HepG2 (cell line): ENCODE data around the gene C1QBP. TPM values are rescaled to one million over a fixed set of nuclear protein-coding genes. Genes with fewer than 3 reads are reported as not detected.

Source experiments
- CBX2 ChIP-seq, 2 experiments: fragments of 200-600 bp in 1 of 2; sonication (generic); formaldehyde crosslinking in 1 of 2; IDR thresholded peaks; 2 replicates each; pipeline versions ENCODE4 v1.7.0 to v1.8.1; 2018 to 2022; ENCODE audit warnings: low read depth in 2 of 2, low read length in 1 of 2, mild to moderate bottlenecking in 1 of 2, missing genetic modification reagents in 1 of 2
- EED ChIP-seq: sonication (generic); formaldehyde crosslinking; IDR thresholded peaks from 2 replicates; pipeline ENCODE4 v1.5.0; 2020; ENCODE audit warnings: mild to moderate bottlenecking, missing genetic modification reagents
- HINFP ChIP-seq: sonication (generic); formaldehyde crosslinking; IDR thresholded peaks from 2 replicates; pipeline ENCODE4 v1.4.0; 2020; ENCODE audit warnings: low read depth, mild to moderate bottlenecking, missing genetic modification reagents
- HOXD1 ChIP-seq: sonication (generic); formaldehyde crosslinking; IDR thresholded peaks from 2 replicates; pipeline ENCODE4 v1.5.0; 2020; ENCODE audit warnings: missing genetic modification reagents
- KLF9 ChIP-seq: IDR thresholded peaks from 2 replicates; pipeline ENCODE4 v1.6.1; 2016; ENCODE audit warnings: low read depth
- MEIS1 ChIP-seq: sonication (generic); formaldehyde crosslinking; IDR thresholded peaks from 2 replicates; pipeline ENCODE4 v1.9.0; 2021; ENCODE audit warnings: mild to moderate bottlenecking, missing genetic modification reagents, moderate library complexity, borderline replicate concordance
- MTA3 ChIP-seq: sonication (generic); formaldehyde crosslinking; IDR thresholded peaks from 2 replicates; pipeline ENCODE4 v1.4.0; 2020; ENCODE audit warnings: missing genetic modification reagents
- NR2C2 ChIP-seq: sonication (generic); formaldehyde crosslinking; IDR thresholded peaks from 2 replicates; pipeline ENCODE4 v1.4.0; 2020; ENCODE audit warnings: missing genetic modification reagents, mild to moderate bottlenecking, moderate library complexity, borderline replicate concordance
- NR3C1 ChIP-seq: sonication (generic); formaldehyde crosslinking; IDR thresholded peaks from 2 replicates; pipeline ENCODE4 v1.4.0; 2020; ENCODE audit warnings: missing genetic modification reagents
- POGZ ChIP-seq: sonication (generic); formaldehyde crosslinking; IDR thresholded peaks from 2 replicates; pipeline ENCODE4 v1.4.0; 2020; ENCODE audit warnings: mild to moderate bottlenecking, missing genetic modification reagents
- PPARG ChIP-seq: conservative IDR thresholded peaks from 2 replicates; pipeline ENCODE4 v1.6.1; 2016; ENCODE audit warnings: missing biosample characterization, missing genetic modification reagents
- PTBP1 ChIP-seq: fragments of 200-400 bp; formaldehyde crosslinking; IDR thresholded peaks from 2 replicates; pipeline ENCODE4 v1.6.1; 2018; ENCODE audit warnings: low read length, low read depth; ENCODE audit not compliant: poor library complexity, severe bottlenecking
- RFXANK ChIP-seq: IDR thresholded peaks from 2 replicates; pipeline ENCODE4 v1.6.1; 2016
- ZFP36 ChIP-seq: fragments of 150-350 bp; IDR thresholded peaks from 2 replicates; pipeline ENCODE4 v1.6.1; 2018; ENCODE audit warnings: borderline replicate concordance, low read length, low read depth; ENCODE audit not compliant: partially characterized antibody
- ZFP41 ChIP-seq: sonication (generic); formaldehyde crosslinking; IDR thresholded peaks from 2 replicates; pipeline ENCODE4 v1.4.0; 2020; ENCODE audit warnings: mild to moderate bottlenecking, missing genetic modification reagents, borderline replicate concordance
- ZNF20 ChIP-seq: sonication (generic); formaldehyde crosslinking; IDR thresholded peaks from 2 replicates; pipeline ENCODE4 v1.4.0; 2020; ENCODE audit warnings: mild to moderate bottlenecking, moderate library complexity, missing genetic modification reagents
- ZNF280D ChIP-seq: sonication (generic); formaldehyde crosslinking; IDR thresholded peaks from 2 replicates; pipeline ENCODE4 v1.5.1; 2020; ENCODE audit warnings: mild to moderate bottlenecking, missing genetic modification reagents
- ZNF691 ChIP-seq: sonication (generic); formaldehyde crosslinking; IDR thresholded peaks from 2 replicates; pipeline ENCODE4 v1.4.0; 2020; ENCODE audit warnings: missing genetic modification reagents, low read depth, mild to moderate bottlenecking, borderline replicate concordance
- ZNF850 ChIP-seq: sonication (generic); formaldehyde crosslinking; conservative IDR thresholded peaks from 2 replicates; pipeline ENCODE4 v1.9.0; 2021; ENCODE audit warnings: mild to moderate bottlenecking, missing genetic modification reagents
- ZSCAN29 ChIP-seq: sonication (generic); formaldehyde crosslinking; conservative IDR thresholded peaks from 2 replicates; pipeline ENCODE4 v1.4.0; 2020; ENCODE audit warnings: mild to moderate bottlenecking, missing genetic modification reagents
- polyA plus RNA-seq, 8 experiments: library from polyadenylated mRNA; depleted of rRNA in 3 of 8; stranded (reverse) in 7 of 8; unstranded in 1 of 8; fragments of >200 nt; fragmentation: Illumina TruSeq in 4 of 8; extraction: Trizol in 4 of 8; gene quantifications; 2 replicates each; pipeline versions ENCODE4 v1.2.1 to v1.2.3, GENCODE V29; 2011 to 2016; ENCODE audit warnings: low read depth in 4 of 8, missing spikeins in 1 of 8, mixed read lengths in 1 of 8; ENCODE audit not compliant: insufficient read depth in 1 of 8
- total RNA-seq, 5 experiments: library from RNA; depleted of rRNA; stranded (reverse); fragments of >200 nt; fragmentation: Illumina TruSeq; extraction: Trizol; gene quantifications; 2 replicates each; pipeline ENCODE4 v1.2.3, GENCODE V29; 2016; ENCODE audit warnings: low read depth in 1 of 5

The C1QBP gene
- total and polyA plus RNA-seq, 2 of the 13 experiments (the other 11 are each of a cell fraction or from before 2014, with no cell fraction given), result 219 to 680 TPM

- TF ChIP-seq ZFP36, result no peak
- TF ChIP-seq HINFP (CRISPR knock-in tag), result no peak
- TF ChIP-seq RFXANK (CRISPR knock-in tag), result no peak
- peak; percentile 52; the same call in 1 of the 2 replicates for TF ChIP-seq PPARG (CRISPR knock-in tag)
- 0 out of 2 replicates have a peak, but pooled peaks have one; percentile 49 for TF ChIP-seq KLF9
- TF ChIP-seq EED (CRISPR knock-in tag), result 0 out of 2 replicates have a peak, but pooled peaks have one; percentile 46
- no peak for TF ChIP-seq NR3C1
- TF ChIP-seq PTBP1, result no peak
- TF ChIP-seq ZNF20, result no peak
- no peak for TF ChIP-seq ZNF850
- peak; percentile 67 for TF ChIP-seq ZNF280D (CRISPR knock-in tag)
- TF ChIP-seq MEIS1 (CRISPR knock-in tag), result no peak
- 0 out of 2 replicates have a peak, but pooled peaks have one; percentile 71 for TF ChIP-seq ZSCAN29
- TF ChIP-seq ZFP41 (CRISPR knock-in tag), result peak; percentile 79; the same call in 1 of the 2 replicates
- TF ChIP-seq POGZ (CRISPR knock-in tag), result peak; percentile 67
- no peak for TF ChIP-seq CBX2 (IDR thresholded peaks at IDR 0.05; ENCODE audit: low read depth, low read length)
- TF ChIP-seq CBX2 (CRISPR knock-in tag; IDR thresholded peaks at IDR 0.05; ENCODE audit: low read depth), result no peak
- TF ChIP-seq HOXD1 (CRISPR knock-in tag), result peak; percentile 80; the same call in 1 of the 2 replicates
- TF ChIP-seq ZNF691 (CRISPR knock-in tag), result peak; percentile 30; the same call in 1 of the 2 replicates
- no peak for TF ChIP-seq MTA3 (CRISPR knock-in tag)
- TF ChIP-seq NR2C2 (CRISPR knock-in tag), result peak; percentile 96
Observed at GRCh38 chr17:5486206-5487124, 47.5 kb upstream of the C1QBP start, which contains the start of gene MIS12 (continued).
